Glomerular visceral epithelial cell (primary cell): ENCODE results near the gene SLC25A53.
"Not testable (repeated sequence)": the region's sequence is repeated elsewhere in the genome, so short reads cannot be mapped to it uniquely, and the experiment has no call there.

ENCODE experiments used
- DNase-seq: peaks from one replicate; pipeline ENCODE4 v3.0.0-alpha.2; 2016; ENCODE audit errors: extremely low spot score

The SLC25A53 gene

DNA sequence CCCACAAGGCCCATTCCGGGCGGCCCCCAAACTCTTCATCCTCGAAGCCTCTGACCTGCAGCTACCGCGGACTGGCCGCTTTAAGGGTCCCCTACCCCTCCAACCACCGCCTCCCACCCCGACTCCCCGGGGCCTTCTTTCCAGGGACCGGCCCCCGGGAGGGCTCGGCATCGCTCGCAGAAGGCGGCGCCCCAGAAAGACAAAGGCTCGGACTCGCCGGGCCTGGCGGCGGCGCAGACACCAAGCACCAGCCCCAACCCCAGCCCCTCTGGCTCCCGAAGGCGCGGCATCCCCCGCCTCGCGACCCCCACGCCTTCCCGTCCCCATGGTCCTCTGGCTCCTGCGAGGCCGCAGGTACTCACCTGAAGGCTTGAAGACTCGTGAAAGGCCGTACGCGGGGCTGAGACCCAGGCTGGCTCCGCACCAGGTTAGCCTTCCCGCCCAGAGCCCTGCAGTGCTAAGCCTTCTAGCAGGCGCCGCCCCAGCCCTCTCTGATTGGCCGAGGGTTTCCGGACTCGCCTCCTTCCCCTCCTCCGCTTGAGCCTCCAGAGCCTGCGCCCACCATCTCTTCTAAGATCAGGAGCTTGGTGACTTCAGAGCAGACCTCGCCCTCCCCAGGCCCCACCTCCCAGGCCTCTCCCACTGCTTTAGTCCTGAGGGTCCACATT is 80.9 kb downstream of the SLC25A53 start, which contains the start of gene TMSB15C:
TMSB15C (minus strand) TSS at position 459 of the 668 bp plus-strand sequence.
- DNase-seq = not testable (repeated sequence)

DNA sequence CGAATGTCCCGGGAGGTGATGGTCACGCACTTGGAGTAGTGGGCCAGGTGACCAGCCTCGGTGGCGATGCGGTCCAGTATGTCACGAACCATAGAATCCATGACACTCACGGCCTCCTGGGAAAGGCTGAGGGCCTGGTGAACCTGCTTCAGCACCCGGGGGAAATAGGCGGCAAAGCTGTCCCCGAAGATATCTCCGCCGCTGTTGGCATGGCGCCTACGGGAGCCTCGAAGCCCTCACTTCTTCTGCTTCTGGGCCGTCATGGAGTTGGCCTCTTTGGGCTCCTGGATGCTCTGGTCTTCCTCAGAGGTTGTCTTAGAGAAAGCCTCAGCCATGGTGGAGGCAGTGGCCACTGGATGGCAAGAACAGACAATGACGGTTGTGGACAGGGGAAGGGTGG is 94.2 kb downstream of the SLC25A53 start:
- DNase-seq = not testable (repeated sequence)

GRCh38 chrX:104054956-104055355 is 101.9 kb downstream of the SLC25A53 start:
- not testable (repeated sequence) for DNase-seq
